Measurements from ENCODE around the gene COBLL1.

COBLL1 gene

GRCh38 chr2:164694275-164694695 lies 147.3 kb downstream of the COBLL1 start:
- DNase-seq (ENCODE audit: extremely low read depth, low read depth), result no peak

DNA sequence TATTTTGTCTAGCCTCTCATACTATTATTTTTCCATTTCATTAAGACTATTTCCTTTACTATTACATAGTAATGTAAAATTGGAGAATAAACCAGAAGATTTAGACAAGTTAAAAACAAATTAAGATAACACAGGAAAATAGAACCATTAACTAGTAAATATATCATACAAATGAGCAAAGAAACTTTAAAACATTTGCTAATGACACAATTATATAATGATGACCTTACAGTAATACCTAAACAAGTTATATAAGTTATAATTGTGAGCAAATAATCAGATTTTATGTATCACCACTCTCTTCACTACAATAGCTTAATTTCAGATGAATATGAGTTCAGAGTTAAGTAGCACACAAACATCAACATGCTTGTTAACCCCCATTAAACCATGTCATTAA lies 147.8 kb downstream of the COBLL1 start:
- TF ChIP-seq, protein P1, sequence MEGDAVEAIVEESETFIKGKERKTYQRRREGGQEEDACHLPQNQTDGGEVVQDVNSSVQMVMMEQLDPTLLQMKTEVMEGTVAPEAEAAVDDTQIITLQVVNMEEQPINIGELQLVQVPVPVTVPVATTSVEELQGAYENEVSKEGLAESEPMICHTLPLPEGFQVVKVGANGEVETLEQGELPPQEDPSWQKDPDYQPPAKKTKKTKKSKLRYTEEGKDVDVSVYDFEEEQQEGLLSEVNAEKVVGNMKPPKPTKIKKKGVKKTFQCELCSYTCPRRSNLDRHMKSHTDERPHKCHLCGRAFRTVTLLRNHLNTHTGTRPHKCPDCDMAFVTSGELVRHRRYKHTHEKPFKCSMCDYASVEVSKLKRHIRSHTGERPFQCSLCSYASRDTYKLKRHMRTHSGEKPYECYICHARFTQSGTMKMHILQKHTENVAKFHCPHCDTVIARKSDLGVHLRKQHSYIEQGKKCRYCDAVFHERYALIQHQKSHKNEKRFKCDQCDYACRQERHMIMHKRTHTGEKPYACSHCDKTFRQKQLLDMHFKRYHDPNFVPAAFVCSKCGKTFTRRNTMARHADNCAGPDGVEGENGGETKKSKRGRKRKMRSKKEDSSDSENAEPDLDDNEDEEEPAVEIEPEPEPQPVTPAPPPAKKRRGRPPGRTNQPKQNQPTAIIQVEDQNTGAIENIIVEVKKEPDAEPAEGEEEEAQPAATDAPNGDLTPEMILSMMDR (IDR thresholded peaks at IDR 0.05; ENCODE audit: low read depth, low read length), result no peak

More at GRCh38 chr2:164694275-164694695, 147.3 kb downstream of the COBLL1 start:
- TF ChIP-seq, protein P1 (IDR thresholded peaks at IDR 0.05; ENCODE audit: low read depth, low read length), result no peak

GRCh38 chr2:164693390-164693789 lies 148.2 kb downstream of the COBLL1 start:
- no peak for DNase-seq (ENCODE audit: extremely low read depth, low read depth)
- TF ChIP-seq, protein P1 (IDR thresholded peaks at IDR 0.05; ENCODE audit: low read depth, low read length), result no peak

More for the DNA sequence above, 147.8 kb downstream of the COBLL1 start:
- DNase-seq (ENCODE audit: extremely low read depth, low read depth), result no peak

DNA sequence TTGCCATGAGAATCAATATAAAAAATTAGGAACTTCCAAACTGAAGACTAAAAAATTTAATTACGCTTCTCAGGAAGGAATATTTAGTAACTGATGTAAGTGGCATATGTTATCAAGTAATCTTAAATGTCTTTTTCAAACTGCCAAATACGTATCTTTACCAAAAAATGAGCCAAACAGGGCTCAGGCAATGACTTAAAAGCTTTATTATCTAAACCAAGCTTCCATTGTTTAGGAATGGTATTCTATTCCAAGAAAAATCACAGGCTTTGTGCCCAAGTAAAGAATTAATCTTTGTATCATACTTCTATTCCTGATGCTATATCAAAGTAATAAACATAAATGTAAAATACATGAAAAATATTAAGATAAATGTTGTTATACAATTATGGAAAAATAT lies 148.7 kb downstream of the COBLL1 start:
- DNase-seq (ENCODE audit: extremely low read depth, low read depth), result no peak
- TF ChIP-seq, protein P1 (IDR thresholded peaks at IDR 0.05; ENCODE audit: low read depth, low read length), result no peak

DNA sequence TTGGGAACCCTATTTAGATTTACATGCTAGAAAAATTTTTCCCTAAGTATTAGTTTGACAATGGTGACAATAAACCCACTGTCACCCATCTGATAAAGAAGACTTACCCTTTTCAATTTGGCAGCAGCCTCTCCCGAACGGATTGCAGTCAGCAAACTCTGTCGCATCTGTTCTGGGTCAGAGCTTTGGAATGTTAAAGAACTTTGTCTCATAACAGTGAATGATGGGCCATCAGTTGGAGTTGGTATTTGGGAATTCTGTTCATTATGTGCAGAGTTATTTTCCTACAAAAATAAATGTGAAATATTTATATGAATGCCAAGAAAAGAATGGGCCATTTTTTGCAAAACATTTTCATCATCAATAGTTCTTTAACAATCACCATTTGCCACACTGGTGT lies 149.5 kb downstream of the COBLL1 start:
- DNase-seq (ENCODE audit: extremely low read depth, low read depth), result no peak
- TF ChIP-seq, protein P1 (IDR thresholded peaks at IDR 0.05; ENCODE audit: low read depth, low read length), result no peak

GRCh38 chr2:164691346-164691887 lies 150.2 kb downstream of the COBLL1 start:
- DNase-seq (ENCODE audit: extremely low read depth, low read depth), result no peak
- TF ChIP-seq, protein P1 (IDR thresholded peaks at IDR 0.05; ENCODE audit: low read depth, low read length), result no peak

GRCh38 chr2:164690361-164690760 lies 151.3 kb downstream of the COBLL1 start:
- DNase-seq (ENCODE audit: extremely low read depth, low read depth), result no peak
- TF ChIP-seq, protein P1 (IDR thresholded peaks at IDR 0.05; ENCODE audit: low read depth, low read length), result no peak

Measured in AG09319 (cell line).